HG02678 (cell line): Measurements from ENCODE around the gene CTSH.
"Not testable (repeated sequence)": the region's sequence is repeated elsewhere in the genome, so short reads cannot be mapped to it uniquely, and the experiment has no call there.

Source experiments
- ATAC-seq: cut with Tn5 transposase; IDR thresholded peaks from one replicate; pipeline ENCODE4 v1.9.1; 2021; ENCODE audit warnings: mild to moderate bottlenecking, moderate library complexity; ENCODE audit not compliant: unreplicated experiment

The CTSH gene

GRCh38 chr15:78923480-78924360 lies 21.1 kb downstream of the CTSH start:
- ATAC-seq, result no peak

DNA sequence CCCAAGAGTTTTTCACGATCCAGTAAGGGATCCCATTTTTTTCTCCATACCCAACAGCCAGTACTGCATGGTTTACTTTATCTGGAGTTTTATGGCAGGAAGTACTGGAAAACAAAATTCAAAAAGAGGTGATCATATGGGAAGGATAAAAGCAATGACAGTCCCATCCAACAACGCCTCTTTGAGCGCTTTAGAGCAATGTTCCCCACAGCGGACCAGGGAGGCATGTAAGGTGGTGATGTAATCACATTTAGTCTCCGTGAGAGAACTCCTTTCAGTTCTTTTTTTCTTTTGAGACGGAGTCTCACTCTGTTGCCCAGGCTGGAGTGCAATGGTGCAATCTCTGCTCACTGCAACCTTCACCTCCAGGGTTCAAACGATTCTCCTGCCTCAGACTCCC lies 21.8 kb downstream of the CTSH start:
- ATAC-seq, result no peak

DNA sequence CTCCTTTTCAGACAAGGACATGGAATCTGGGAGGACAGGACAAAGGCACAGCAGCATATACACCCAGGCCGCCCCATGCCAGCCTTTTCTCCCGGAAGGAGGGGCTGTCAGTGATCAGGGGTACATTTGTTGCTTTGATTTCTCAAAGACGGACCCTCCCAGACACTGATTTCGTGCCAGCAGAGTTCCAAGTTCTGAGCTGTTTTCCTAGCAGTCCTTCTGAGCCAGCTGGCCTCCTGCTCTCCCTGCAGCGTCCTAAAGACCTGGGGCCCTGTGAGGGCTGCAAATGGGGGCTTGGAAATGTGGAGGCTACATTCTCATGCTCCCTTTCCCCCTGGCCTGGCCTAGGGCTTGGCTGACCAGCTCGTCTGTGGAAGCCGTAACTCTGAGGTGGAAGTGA lies 22.3 kb downstream of the CTSH start:
- ATAC-seq, result no peak

GRCh38 chr15:78921940-78922339 lies 22.9 kb downstream of the CTSH start:
- ATAC-seq, result no peak

GRCh38 chr15:78921517-78921916 lies 23.3 kb downstream of the CTSH start:
- ATAC-seq, result no peak

- ATAC-seq, result no peak
Measured at GRCh38 chr15:78917888-78918287, 27.0 kb downstream of the CTSH start.

GRCh38 chr15:78916088-78916487 lies 28.8 kb downstream of the CTSH start:
- ATAC-seq, result no peak

DNA sequence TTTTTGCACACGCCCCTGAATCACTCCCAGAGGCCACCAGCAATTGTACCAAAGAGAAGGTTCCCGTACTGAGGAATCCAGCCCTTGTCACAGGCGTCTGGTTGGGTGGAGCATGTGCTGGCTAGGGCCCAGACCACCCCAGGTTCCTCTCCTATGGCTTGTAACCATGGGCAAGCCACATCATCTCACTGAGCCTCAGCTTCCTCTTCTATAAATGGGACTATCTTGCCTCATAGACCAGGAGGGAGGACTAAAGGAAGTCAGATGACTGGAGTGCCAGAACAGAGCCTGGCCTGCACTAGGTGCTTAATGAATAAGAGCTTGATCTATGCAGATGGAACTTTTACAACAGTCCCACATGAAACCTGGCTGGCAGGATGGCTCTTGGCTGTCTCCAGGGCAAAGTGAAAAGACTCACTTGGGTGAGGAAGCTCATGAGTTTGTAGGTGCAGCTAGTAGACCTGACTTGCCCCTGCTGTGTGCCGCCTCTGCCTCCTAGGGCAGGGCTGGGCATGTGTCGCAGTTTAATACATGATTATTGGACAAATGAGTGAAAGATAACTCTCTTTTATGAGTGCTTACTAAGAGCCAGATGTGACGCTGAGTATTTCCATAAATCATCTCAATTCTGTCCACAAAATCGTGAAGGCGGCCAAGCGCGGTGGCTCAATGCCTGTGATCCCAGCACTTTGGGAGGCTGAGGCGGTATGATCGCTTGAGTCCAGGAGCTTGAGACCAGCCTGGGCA lies 29.3 kb downstream of the CTSH start:
- ATAC-seq, result no peak

DNA sequence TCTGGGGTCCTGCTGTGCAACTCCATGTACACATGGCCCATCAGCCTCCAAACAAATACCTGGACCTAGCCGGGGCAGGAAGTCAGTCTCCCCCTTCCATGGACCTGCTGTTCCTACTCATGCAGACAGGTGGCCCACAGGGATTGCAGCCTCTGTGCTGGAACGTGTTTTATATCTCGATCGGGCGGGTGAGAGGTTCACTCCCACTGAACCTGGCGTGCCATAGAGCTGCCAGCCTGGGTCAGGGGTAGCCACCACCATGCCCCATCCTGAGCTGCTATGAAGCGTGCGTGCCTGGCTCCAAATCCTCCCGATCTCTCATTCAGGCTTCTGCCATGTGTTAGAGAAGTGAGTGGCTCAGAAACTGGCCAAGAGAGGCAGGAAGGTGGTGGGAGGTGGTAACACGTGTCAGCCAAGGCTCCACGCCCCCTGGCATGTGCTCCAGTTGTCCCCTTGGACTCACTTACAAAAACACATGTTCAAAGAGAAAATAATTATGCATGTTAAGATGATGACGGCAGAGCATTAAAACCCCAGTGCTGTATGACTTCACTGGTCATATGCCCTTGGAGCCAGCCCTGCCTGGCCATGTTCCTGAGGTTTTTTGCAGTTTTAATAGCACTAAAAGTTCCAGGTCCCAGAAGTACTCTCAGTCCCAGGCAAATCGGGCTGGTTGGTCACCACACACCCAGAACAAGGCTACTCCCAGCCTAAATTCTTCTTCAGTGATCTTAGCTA lies 30.6 kb downstream of the CTSH start:
- ATAC-seq, result no peak

DNA sequence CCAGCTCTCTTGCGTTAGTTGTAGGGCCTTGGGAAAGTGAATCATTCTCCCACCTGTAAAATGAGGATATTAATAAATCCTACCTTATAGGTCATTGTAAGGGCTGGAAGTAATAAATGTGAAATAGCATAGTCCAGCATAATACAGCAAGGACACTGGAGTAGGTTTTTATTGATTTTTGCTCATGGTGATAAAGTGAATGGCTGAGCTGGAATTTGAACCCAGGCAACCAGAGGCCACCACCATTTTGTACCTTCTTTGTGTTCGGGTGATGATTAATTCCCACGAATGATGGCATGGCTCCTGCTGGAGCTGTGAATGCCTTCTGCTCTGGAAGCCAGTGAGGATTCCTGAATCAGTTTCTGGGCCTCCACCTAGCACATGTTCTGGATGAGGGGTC lies 31.8 kb downstream of the CTSH start:
- no peak for ATAC-seq

GRCh38 chr15:78912316-78912715 lies 32.5 kb downstream of the CTSH start:
- ATAC-seq, result no peak

GRCh38 chr15:78910271-78910670 lies 34.6 kb downstream of the CTSH start:
- no peak for ATAC-seq

DNA sequence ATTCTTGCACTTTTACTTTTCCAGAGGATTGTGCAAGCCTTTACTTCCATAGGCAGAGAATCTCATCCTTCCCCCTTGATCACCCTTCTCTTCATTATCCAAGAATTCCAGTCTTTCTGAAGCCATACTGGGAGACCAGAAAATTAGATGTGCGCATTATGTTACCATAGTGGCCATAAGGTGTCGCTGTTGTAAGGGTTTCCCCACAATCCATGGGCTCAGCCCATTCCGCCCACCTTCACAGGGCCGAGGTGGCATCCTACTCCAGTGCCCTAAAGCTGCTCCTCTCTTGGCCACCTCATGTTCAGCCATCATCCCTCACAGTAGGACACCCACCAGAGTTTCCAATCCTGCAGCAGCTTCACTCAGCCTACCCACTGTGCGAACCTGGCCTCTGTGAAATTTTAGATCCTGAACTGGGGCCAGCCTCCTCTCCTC lies 35.0 kb downstream of the CTSH start:
- ATAC-seq, result no peak

GRCh38 chr15:78909160-78909695 lies 35.6 kb downstream of the CTSH start:
- no peak for ATAC-seq

- ATAC-seq, result no peak
Measured at GRCh38 chr15:78907577-78907976, 37.3 kb downstream of the CTSH start.

GRCh38 chr15:78906316-78906620 lies 38.6 kb downstream of the CTSH start:
- no peak for ATAC-seq

- no peak for ATAC-seq
Measured at GRCh38 chr15:78904599-78905358, 40.1 kb downstream of the CTSH start.

GRCh38 chr15:78902281-78903032 lies 42.4 kb downstream of the CTSH start:
- ATAC-seq, result not testable (repeated sequence)

DNA sequence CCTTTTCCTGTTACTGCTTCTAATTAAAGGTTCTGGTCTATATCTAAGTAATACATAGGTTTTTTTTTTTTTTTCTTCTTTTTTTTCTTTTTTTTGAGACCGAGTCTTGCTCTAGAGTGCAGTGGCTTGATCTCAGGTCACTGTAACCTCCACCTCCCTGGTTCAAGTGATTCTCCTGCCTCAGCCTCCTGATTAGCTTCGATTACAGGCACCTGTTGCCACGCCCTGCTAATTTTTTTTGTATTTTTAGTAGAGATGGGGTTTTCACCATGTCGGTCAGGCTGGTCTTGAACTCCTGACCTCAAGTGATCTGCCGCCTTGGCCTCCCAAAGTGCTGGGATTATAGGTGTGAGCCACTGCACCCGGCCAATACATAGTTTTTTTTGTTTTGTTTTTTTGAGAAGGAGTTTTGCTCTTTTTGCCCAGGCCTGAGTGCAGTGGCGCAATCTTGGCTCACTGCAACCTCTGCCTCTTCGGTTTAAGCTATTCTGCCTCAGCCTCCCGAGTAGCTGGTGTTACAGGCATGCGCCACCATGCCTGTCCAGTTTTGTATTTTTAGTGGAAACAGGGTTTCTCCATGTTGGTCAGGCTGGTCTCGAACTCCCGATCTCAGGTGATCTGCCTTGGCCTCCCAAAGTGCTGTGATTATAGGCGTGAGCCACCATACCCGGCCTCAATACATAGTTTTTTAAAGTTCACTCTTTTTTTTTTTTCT lies 43.9 kb downstream of the CTSH start:
- ATAC-seq, result not testable (repeated sequence)
